Kidney epithelial cell (primary cell): ENCODE data around the gene SOX18. TPM values are rescaled to one million over a fixed set of nuclear protein-coding genes. Genes with fewer than 3 reads are reported as not detected.
A peak's percentile ranks its signal among the peaks of the same experiment; 100 is the strongest.

Experiments
- DNase-seq: peaks from one replicate; pipeline ENCODE4 v3.0.0-alpha.2; 2010; ENCODE audit warnings: low read depth
- H3K27me3 ChIP-seq: 2 replicates; pipeline ENCODE4 v1.6.0; 2011; ENCODE audit warnings: low read length; ENCODE audit not compliant: control insufficient read depth, insufficient read depth
- H3K36me3 ChIP-seq: 2 replicates; pipeline ENCODE4 v1.5.1; 2011; ENCODE audit warnings: low read length; ENCODE audit not compliant: control insufficient read depth, insufficient read depth
- H3K4me3 ChIP-seq: 2 replicates; pipeline ENCODE4 v1.5.1; 2011; ENCODE audit warnings: low read depth, mild to moderate bottlenecking, control low read depth, low read length
- total RNA-seq: library from RNA; depleted of rRNA; stranded (reverse); fragments of >200 nt; gene quantifications from 2 replicates; pipeline ENCODE4 v1.2.3, GENCODE V29; 2015
- TF ChIP-seq, protein P1 (sequence below): IDR thresholded peaks from 2 replicates; pipeline ENCODE4 v1.5.1; 2011; ENCODE audit warnings: mild to moderate bottlenecking, moderate library complexity, low read length, control low read depth, inconsistent platforms; ENCODE audit not compliant: insufficient read depth, poor library complexity, severe bottlenecking

The SOX18 gene
- total RNA-seq, 1 donor from 2014 or later = 0.04 TPM

DNA sequence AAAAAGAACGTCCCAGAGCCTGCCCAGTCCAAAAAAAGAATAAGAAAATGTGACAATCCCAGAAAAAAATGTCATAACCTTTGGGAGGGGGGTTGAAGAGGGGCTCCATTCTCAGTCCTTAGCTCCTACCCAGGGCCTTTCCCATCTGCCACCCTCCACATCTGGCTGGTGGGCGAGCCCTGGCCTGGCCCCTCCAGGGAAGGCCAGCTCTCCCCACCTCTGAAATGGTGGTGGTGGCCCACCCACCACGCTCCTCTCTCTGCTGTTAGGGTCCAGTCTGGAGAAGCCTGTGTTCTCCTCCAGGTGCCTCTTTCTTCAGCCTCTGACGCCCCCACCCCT lies 29.5 kb upstream of the SOX18 start:
- H3K4me3 ChIP-seq = peak overlapping the region; percentile 56
- TF ChIP-seq, protein P1, sequence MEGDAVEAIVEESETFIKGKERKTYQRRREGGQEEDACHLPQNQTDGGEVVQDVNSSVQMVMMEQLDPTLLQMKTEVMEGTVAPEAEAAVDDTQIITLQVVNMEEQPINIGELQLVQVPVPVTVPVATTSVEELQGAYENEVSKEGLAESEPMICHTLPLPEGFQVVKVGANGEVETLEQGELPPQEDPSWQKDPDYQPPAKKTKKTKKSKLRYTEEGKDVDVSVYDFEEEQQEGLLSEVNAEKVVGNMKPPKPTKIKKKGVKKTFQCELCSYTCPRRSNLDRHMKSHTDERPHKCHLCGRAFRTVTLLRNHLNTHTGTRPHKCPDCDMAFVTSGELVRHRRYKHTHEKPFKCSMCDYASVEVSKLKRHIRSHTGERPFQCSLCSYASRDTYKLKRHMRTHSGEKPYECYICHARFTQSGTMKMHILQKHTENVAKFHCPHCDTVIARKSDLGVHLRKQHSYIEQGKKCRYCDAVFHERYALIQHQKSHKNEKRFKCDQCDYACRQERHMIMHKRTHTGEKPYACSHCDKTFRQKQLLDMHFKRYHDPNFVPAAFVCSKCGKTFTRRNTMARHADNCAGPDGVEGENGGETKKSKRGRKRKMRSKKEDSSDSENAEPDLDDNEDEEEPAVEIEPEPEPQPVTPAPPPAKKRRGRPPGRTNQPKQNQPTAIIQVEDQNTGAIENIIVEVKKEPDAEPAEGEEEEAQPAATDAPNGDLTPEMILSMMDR = no peak
- DNase-seq = no peak

DNA sequence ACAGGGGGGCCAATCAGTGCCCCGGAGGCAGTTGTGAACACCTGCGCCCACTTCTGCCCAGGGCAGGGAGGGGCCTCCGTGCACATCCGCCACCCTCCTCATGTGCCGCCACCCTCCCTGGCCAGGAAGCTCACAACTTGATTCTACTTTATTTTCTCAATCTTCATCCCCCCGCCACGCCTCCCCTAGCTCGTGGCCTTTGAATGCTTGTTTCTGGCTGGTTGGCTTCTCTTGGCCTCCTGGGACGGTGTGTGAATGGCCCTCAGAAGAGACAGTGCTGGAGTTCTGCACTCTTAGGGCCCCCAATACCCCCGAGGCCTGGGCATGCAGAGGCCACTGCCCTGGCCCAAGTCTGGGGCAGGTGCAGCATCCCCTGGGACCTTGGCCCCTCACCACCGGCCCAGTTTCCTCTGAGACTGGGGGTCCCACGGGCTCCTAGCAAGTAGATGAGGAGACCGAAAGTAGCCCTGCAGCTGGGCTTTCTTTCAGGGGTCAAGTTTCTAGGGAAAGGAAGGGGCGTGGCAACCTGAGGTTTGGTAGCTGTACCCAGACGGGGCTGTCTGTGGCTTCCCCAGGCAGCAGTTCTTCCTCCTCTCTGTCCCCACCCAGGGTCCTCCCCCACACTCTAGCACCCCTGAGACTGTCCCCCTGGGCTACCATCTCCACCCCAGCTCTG lies 28.6 kb upstream of the SOX18 start:
- peaks cover 11% of the 10 kb centered on the region for H3K27me3 ChIP-seq
- H3K36me3 ChIP-seq = no peaks in the 10 kb centered on the region
- DNase-seq = no peak
- no peak overlapping the region for H3K4me3 ChIP-seq
- TF ChIP-seq, protein P1 = no peak

More for the DNA sequence above, 29.5 kb upstream of the SOX18 start:
- Histone ChIP-seq H3K36me3 (no peaks in the 10 kb centered on the region), H3K27me3 (peaks cover 19% of the 10 kb centered on the region)

DNA sequence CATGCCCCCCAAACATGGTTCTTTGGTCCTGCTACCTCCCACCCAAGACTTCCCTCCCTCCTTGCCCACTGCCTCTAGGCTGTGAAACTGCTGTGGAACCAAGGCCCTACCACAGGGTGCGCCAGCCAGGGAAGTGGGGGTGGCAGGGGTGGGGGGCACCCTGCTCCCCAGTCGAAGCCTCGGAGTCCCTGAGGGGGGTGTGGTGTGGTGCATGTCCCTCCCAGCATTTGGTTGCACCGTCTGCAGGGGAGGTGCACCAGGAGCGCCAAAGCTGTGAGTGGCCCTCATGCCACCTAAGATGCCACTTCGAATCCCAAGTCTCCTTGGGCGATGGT lies 28.1 kb upstream of the SOX18 start:
- Histone ChIP-seq H3K36me3 (no peaks in the 10 kb centered on the region), H3K27me3 (peaks cover 6% of the 10 kb centered on the region), H3K4me3 (no peak overlapping the region)
- TF ChIP-seq, protein P1 = no peak
- no peak for DNase-seq

DNA sequence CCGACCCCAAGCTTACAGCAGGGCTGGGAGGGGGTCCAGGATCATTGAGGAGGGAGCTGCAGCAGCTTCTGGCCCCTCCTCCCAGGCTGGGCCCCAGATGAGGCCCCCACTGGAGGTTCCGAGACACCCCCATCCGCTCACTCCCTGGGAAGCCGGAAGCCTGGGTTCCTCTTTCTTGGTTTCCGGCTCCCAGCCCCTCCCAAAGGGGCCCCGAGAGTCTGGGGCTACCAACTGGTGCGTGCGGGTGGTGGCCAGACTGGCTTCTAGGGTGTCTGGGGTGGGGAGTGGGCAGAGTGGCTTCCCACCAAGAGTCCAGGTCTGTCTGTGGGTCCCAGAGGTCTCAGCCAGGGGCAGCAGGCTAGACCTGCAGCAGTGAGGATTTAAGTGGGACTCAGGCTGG lies 27.7 kb upstream of the SOX18 start:
- Histone ChIP-seq H3K4me3 (no peak overlapping the region), H3K27me3 (peaks cover 3% of the 10 kb centered on the region), H3K36me3 (no peaks in the 10 kb centered on the region)
- no peak for DNase-seq
- TF ChIP-seq, protein P1 = no peak

DNA sequence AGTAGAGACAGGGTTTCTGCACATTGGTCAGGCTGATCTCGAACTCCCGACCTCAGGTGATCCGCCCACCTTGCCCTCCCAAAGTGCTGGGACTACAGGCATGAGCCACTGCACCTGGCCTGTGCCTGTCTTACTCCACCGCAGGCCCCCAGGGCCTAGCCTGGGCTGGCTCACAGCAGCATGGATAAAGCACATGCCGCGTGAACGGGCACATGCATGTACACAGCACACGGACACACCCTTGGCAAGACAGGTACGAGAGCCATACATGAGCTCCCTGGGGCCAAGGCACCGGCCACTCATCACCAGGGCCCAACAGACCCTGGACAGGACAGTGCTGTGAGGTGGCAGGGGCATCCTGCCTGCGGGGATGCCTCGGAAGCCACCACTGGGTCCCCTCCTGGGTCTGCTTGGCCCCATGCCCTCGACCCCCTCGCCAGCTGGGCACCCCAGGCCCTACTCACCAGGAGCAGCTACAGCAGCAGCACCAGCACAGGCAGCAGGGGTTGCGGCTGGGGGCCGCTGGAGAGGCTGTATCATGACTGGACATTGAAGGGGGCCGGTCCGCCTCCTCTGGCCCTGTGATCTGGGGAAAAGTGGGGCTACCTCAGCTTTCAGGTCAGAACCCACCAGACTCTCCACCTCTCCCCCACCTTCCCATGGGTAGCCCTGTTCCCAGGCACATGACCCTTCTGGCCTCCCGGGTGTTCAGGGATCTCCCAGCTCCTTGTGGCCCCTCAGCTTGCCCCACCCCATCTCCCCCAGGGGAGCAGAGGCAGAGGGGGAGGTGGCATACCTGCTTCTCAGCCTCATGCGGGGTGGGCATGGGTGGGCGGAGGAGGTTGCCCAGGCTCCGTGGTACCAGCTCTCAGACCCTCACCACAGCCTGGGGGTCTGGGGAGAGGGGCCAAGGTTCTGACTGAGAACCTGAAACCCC lies 26.9 kb upstream of the SOX18 start:
- Histone ChIP-seq H3K27me3 (peaks cover 2% of the 10 kb centered on the region), H3K4me3 (no peak overlapping the region), H3K36me3 (no peaks in the 10 kb centered on the region)
- TF ChIP-seq, protein P1 = no peak
- DNase-seq = no peak
